Bronchial smooth muscle cell (primary cell): ENCODE data around the gene MTNR1B. TPM values are rescaled to one million over a fixed set of nuclear protein-coding genes. Genes with fewer than 3 reads are reported as not detected.

Source experiments
- total RNA-seq: library from RNA; depleted of rRNA; stranded (reverse); fragments of >200 nt; gene quantifications from 2 replicates; pipeline ENCODE4 v1.2.1, GENCODE V29; 2014

Gene MTNR1B
- not detected in 2 replicates for total RNA-seq

GRCh38 chr11:92969634-92970347 lies at the start of gene MTNR1B:
TSS of gene MTNR1B (plus strand) at chr11:92969651. CDS start at chr11:92969726, 75 bp downstream.

Other genes with a start within 250 kb of the MTNR1B start
- gene SLC36A4, start 228.3 kb downstream of the MTNR1B start, total RNA-seq = 5.2 and 5.4 TPM in 2 replicates